BJ (cell line): ENCODE data around the gene KRTAP5-3. TPM values are rescaled to one million over a fixed set of nuclear protein-coding genes. Genes with fewer than 3 reads are reported as not detected.

Source experiments
- CTCF ChIA-PET: fragments of 350-600 bp; formaldehyde crosslinking; extraction: SDS; loops from one replicate; lab custom pipeline; 2021; ENCODE audit warnings: antibody characterized with exemption, inconsistent platforms; lab: Yijun Ruan, JAX
- POLR2A ChIA-PET: fragments of 300-600 bp; sonication (Branson Sonifier 250); formaldehyde crosslinking; extraction: SDS; loops from one replicate; lab custom pipeline; 2021; ENCODE audit warnings: antibody characterized with exemption; lab: Charles Lee
- DNase-seq: peaks from one replicate; pipeline ENCODE4 v3.0.0-alpha.2; 2011; ENCODE audit warnings: low read depth
- H3K27me3 ChIP-seq: 2 replicates; pipeline ENCODE4 v1.6.0; 2011; ENCODE audit warnings: low read length; ENCODE audit not compliant: control insufficient read depth, insufficient read depth
- H3K36me3 ChIP-seq: 2 replicates; pipeline ENCODE4 v1.5.1; 2011; ENCODE audit warnings: low read length; ENCODE audit not compliant: control insufficient read depth, insufficient read depth
- H3K4me3 ChIP-seq: 2 replicates; pipeline ENCODE4 v1.5.1; 2011; ENCODE audit warnings: low read depth, mild to moderate bottlenecking, control low read depth, low read length
- polyA plus RNA-seq: library from polyadenylated mRNA; depleted of rRNA; stranded (reverse); fragments of >200 nt; gene quantifications from 2 replicates; pipeline ENCODE4 v1.2.3, GENCODE V29; 2011
- TF ChIP-seq, protein P1 (sequence below): IDR thresholded peaks from 2 replicates; pipeline ENCODE4 v1.5.1; 2011; ENCODE audit warnings: low read depth, mild to moderate bottlenecking, control low read depth, inconsistent platforms, low read length, moderate library complexity; ENCODE audit not compliant: insufficient read depth

The KRTAP5-3 gene
- polyA plus RNA-seq, 1 experiment = not detected

GRCh38 chr11:1572197-1573076 is 35.8 kb downstream of the KRTAP5-3 start, which contains the start of gene DUSP8:
TSS of gene DUSP8 (minus strand) at chr11:1572271. CDS start at chr11:1565826, 6,445 bp downstream.
- Histone ChIP-seq H3K27me3 (peaks cover 2% of the 10 kb centered on the region; the same call in 1 of the 2 replicates), H3K36me3 (no peaks in the 10 kb centered on the region), H3K4me3 (peak within 1 kb of the TSS; percentile 69)
- POLR2A ChIA-PET = no interaction called here
- CTCF ChIA-PET = interaction anchor here (0.7 to 12.4 kb wide), 8 partner anchors 7 to 467 kb away, joined by 3 to 301 read pairs (median 20); partner anchors contain the start of genes KRTAP5-2 and KRTAP5-5
- no peak for DNase-seq
- TF ChIP-seq, protein P1, sequence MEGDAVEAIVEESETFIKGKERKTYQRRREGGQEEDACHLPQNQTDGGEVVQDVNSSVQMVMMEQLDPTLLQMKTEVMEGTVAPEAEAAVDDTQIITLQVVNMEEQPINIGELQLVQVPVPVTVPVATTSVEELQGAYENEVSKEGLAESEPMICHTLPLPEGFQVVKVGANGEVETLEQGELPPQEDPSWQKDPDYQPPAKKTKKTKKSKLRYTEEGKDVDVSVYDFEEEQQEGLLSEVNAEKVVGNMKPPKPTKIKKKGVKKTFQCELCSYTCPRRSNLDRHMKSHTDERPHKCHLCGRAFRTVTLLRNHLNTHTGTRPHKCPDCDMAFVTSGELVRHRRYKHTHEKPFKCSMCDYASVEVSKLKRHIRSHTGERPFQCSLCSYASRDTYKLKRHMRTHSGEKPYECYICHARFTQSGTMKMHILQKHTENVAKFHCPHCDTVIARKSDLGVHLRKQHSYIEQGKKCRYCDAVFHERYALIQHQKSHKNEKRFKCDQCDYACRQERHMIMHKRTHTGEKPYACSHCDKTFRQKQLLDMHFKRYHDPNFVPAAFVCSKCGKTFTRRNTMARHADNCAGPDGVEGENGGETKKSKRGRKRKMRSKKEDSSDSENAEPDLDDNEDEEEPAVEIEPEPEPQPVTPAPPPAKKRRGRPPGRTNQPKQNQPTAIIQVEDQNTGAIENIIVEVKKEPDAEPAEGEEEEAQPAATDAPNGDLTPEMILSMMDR = no peak

DNA sequence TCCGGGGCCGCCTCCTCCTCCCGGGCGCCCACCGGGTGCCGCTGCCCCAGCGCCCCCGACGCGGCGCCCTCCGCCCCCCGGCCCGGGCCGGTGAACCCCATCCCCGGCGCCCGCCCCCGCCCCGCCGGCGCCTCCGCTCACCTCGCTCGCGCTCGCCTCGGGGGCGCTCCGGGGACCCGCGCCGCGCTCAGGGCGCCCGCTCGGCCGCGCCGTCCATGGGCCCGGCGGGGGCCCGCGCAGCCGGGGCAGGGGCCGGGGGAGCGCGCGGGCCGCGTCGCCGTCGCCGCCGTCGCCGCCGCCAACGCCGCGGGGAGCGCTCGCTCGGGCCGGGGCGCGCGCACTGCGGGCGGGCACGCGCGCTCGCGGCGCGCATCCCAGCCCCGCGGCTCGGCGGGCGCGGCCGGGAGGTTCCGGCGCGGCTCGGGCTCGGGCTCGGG is 36.5 kb downstream of the KRTAP5-3 start:
- no peak for DNase-seq
- CTCF ChIA-PET = interaction anchor here (0.8 to 12.4 kb wide), 2 partner anchors 14 to 26 kb away, joined by 3 to 301 read pairs; no protein-coding TSS in a partner anchor
- Histone ChIP-seq H3K4me3 (peak overlapping the region; percentile 69), H3K27me3 (peaks cover 2% of the 10 kb centered on the region; the same call in 1 of the 2 replicates), H3K36me3 (no peaks in the 10 kb centered on the region)
- POLR2A ChIA-PET = no interaction called here
- TF ChIP-seq, protein P1 = no peak

GRCh38 chr11:1570896-1571759 is 37.1 kb downstream of the KRTAP5-3 start:
- no peak for DNase-seq
- Histone ChIP-seq H3K27me3 (peaks cover 2% of the 10 kb centered on the region; the same call in 1 of the 2 replicates), H3K36me3 (no peaks in the 10 kb centered on the region), H3K4me3 (peak overlapping the region; percentile 69)
- ChIA-PET CTCF (interaction anchor here (1.1 to 12.4 kb wide), 3 partner anchors 11 to 48 kb away, joined by 4 to 301 read pairs (median 4); no protein-coding TSS in a partner anchor), POLR2A (no interaction called here)
- TF ChIP-seq, protein P1 = no peak

GRCh38 chr11:1570531-1570895 is 37.8 kb downstream of the KRTAP5-3 start:
- CTCF ChIA-PET = interaction anchor here (1.1 to 12.4 kb wide), 3 partner anchors 11 to 48 kb away, joined by 4 to 301 read pairs (median 4); no protein-coding TSS in a partner anchor
- POLR2A ChIA-PET = no interaction called here
- peak overlapping the region; percentile 69 for H3K4me3 ChIP-seq
- peaks cover 2% of the 10 kb centered on the region; the same call in 1 of the 2 replicates for H3K27me3 ChIP-seq
- DNase-seq = no peak
- H3K36me3 ChIP-seq = no peaks in the 10 kb centered on the region
- TF ChIP-seq, protein P1 = no peak
